HG03175 (cell line): Measurements from ENCODE around the gene DPEP2NB.
"Not testable (repeated sequence)": the region's sequence is repeated elsewhere in the genome, so short reads cannot be mapped to it uniquely, and the experiment has no call there.

Experiments used
- ATAC-seq: cut with Tn5 transposase; IDR thresholded peaks from one replicate; pipeline ENCODE4 v1.9.1; 2021; ENCODE audit warnings: mild to moderate bottlenecking, moderate library complexity; ENCODE audit not compliant: unreplicated experiment

The DPEP2NB gene

GRCh38 chr16:68015681-68016080 lies at the start of gene DPEP2NB:
DPEP2NB (minus strand) TSS chr16:68015911; CDS start chr16:68015770, 141 bp downstream.
- no peak for ATAC-seq

- peak; percentile 47 for ATAC-seq
Observed at GRCh38 chr16:68064791-68065365, 49.2 kb upstream of the DPEP2NB start.

- no peak for ATAC-seq
Observed at GRCh38 chr16:68062910-68063393, 47.2 kb upstream of the DPEP2NB start.

- ATAC-seq: no peak
Observed at GRCh38 chr16:68061396-68061795, 45.7 kb upstream of the DPEP2NB start.

GRCh38 chr16:68059804-68060203 lies 44.1 kb upstream of the DPEP2NB start:
- ATAC-seq: no peak

- no peak for ATAC-seq
Observed at GRCh38 chr16:68055395-68055794, 39.7 kb upstream of the DPEP2NB start.

GRCh38 chr16:68049449-68049848 lies 33.7 kb upstream of the DPEP2NB start:
- no peak for ATAC-seq

GRCh38 chr16:68047987-68048386 lies 32.3 kb upstream of the DPEP2NB start:
- no peak for ATAC-seq

- no peak for ATAC-seq
Observed at GRCh38 chr16:68046106-68046505, 30.4 kb upstream of the DPEP2NB start.

- no peak for ATAC-seq
Observed at GRCh38 chr16:68041783-68042182, 26.1 kb upstream of the DPEP2NB start.

- peak; percentile 69 for ATAC-seq
Observed at GRCh38 chr16:68040506-68041288, 25.0 kb upstream of the DPEP2NB start.

GRCh38 chr16:68037841-68038597 lies 22.3 kb upstream of the DPEP2NB start:
- no peak for ATAC-seq

- no peak for ATAC-seq
Observed at GRCh38 chr16:68035227-68035626, 19.5 kb upstream of the DPEP2NB start.

GRCh38 chr16:68033101-68033500 lies 17.4 kb upstream of the DPEP2NB start:
- ATAC-seq: no peak

GRCh38 chr16:68031951-68032350 lies 16.2 kb upstream of the DPEP2NB start:
- ATAC-seq: no peak

- ATAC-seq: not testable (repeated sequence)
Observed at GRCh38 chr16:68030108-68030507, 14.4 kb upstream of the DPEP2NB start.

GRCh38 chr16:68028996-68029395 lies 13.3 kb upstream of the DPEP2NB start:
- ATAC-seq: no peak

GRCh38 chr16:68022728-68023537 lies 7.2 kb upstream of the DPEP2NB start, which contains the start of the genes DDX28 and DUS2:
DDX28 (minus strand) TSS chr16:68023232; CDS start chr16:68023202, 30 bp downstream.
DUS2 (plus strand) TSS chr16:68023284; CDS start chr16:68038024, 14,740 bp downstream.
- peak; percentile 87 for ATAC-seq

GRCh38 chr16:68022278-68022727 lies 6.6 kb upstream of the DPEP2NB start:
- ATAC-seq: peak; percentile 6

GRCh38 chr16:68021490-68021889 lies 5.8 kb upstream of the DPEP2NB start:
- ATAC-seq: no peak
